Measurements from ENCODE around the gene CLASRP. TPM values are rescaled to one million over a fixed set of nuclear protein-coding genes. Genes with fewer than 3 reads are reported as not detected.

CLASRP gene
- total RNA-seq, 1 experiment from 2014 or later, result 87.1 TPM

- Histone ChIP-seq H3T11ph (ENCODE audit: low read length) (no peak overlapping the region), H4K5ac (ENCODE audit: insufficient read length, low read depth, low read length) (no peak overlapping the region), H2AFZ (ENCODE audit: low read length) (no peak overlapping the region), H2BK120ac (ENCODE audit: low read depth, low read length, poor library complexity, severe bottlenecking) (no peak overlapping the region), H4K8ac (replicated peaks; ENCODE audit: insufficient read length, low read depth, low read length) (no peak overlapping the region), H4K91ac (ENCODE audit: insufficient read length, low read depth, low read length) (no peak overlapping the region), H2BK12ac (ENCODE audit: insufficient read length, low read depth, low read length) (no peak overlapping the region), H3K18ac (ENCODE audit: insufficient read length, low read depth, low read length) (no peak overlapping the region), H3K79me2 (ENCODE audit: insufficient read depth, low read length) (peaks cover 60% of the 10 kb centered on the region), H2AK5ac (ENCODE audit: insufficient read length, low read length) (no peak overlapping the region), H3K23ac (ENCODE audit: insufficient read length, low read depth, low read length) (no peak overlapping the region), H3K9ac (ENCODE audit: extremely low read depth, insufficient read length, low read length) (no peak overlapping the region), H2BK5ac (ENCODE audit: insufficient read length, low read length) (no peak overlapping the region), H3K27me3 (ENCODE audit: insufficient read depth, low read length) (no peaks in the 10 kb centered on the region), H2BK20ac (ENCODE audit: low read depth, low read length, poor library complexity, severe bottlenecking) (no peak overlapping the region), H3K27ac (ENCODE audit: insufficient read length, low read depth, low read length) (no peak overlapping the region), H3K4me2 (ENCODE audit: insufficient read depth, insufficient read length, low read length) (no peak overlapping the region), H2BK15ac (ENCODE audit: low read depth, low read length) (no peak overlapping the region), H4K20me1 (ENCODE audit: control insufficient read depth, insufficient read depth, insufficient read length) (no peaks in the 10 kb centered on the region), H3K56ac (ENCODE audit: insufficient read length, low read depth, low read length) (no peak overlapping the region), H3K23me2 (ENCODE audit: insufficient read length, low read depth, low read length, poor library complexity, severe bottlenecking) (peaks cover 5% of the 10 kb centered on the region), H3K9me3 (ENCODE audit: control insufficient read depth, low read depth, low read length) (no peaks in the 10 kb centered on the region), H3K79me1 (ENCODE audit: insufficient read depth, low read depth, low read length, poor library complexity, severe bottlenecking) (no peaks in the 10 kb centered on the region), H3K4me1 (ENCODE audit: insufficient read depth, low read length) (no peaks in the 10 kb centered on the region; the same call in 1 of the 2 replicates), H3K14ac (ENCODE audit: insufficient read depth, low read length) (no peak overlapping the region), H3K4ac (ENCODE audit: low read depth, low read length) (no peak overlapping the region)
- Mint-ChIP-seq H3K27me3 (ENCODE audit: low read depth) (no peaks in the 10 kb centered on the region), H3K4me3 (peak overlapping the region; percentile 2 to 7; a peak in 3 of 5 replicates), H3K36me3 (ENCODE audit: insufficient read depth in 1 of 3, low read depth in 3 of 3) (peaks cover 5 to 22% (median 10%) of the 10 kb centered on the region in 3 experiments; a peak in 6 of 7 replicates), H3K27ac (peak overlapping the region; percentile 15 to 90 (median 53); a peak in 6 of 7 replicates), H3K9me3 (no peaks in the 10 kb centered on the region; a peak in 2 of 5 replicates), H3K4me1 (peaks cover 65 to 72% of the 10 kb centered on the region in 2 experiments)
- WGBS (ENCODE audit: extremely low coverage, insufficient read length, low lambda C conversion rate), result no CpG with 5 or more reads among the region's 7 CpGs
- DNase-seq, result no peak
- TF ChIP-seq CTCF (conservative IDR thresholded peaks at IDR 0.05), result no peak
Observed at GRCh38 chr19:45096700-45097099, 57.9 kb downstream of the CLASRP start.
